ENCODE data around the gene RAB17. TPM values are rescaled to one million over a fixed set of nuclear protein-coding genes. Genes with fewer than 3 reads are reported as not detected.

The RAB17 gene
- total RNA-seq, 1 donor from 2014 or later, result 10.9 TPM

GRCh38 chr2:237581326-237581725, 9.2 kb downstream of the RAB17 start:
- DNase-seq (ENCODE audit: low read depth in 2 of 2), result no peak

- no peak for DNase-seq (ENCODE audit: low read depth in 2 of 2)
These were observed 12.3 kb downstream of the RAB17 start for GRCh38 chr2:237577956-237578870.

- DNase-seq (ENCODE audit: low read depth in 2 of 2), result no peak
These were observed 13.1 kb downstream of the RAB17 start for GRCh38 chr2:237577458-237577857.

- DNase-seq (ENCODE audit: low read depth in 2 of 2), result no peak
These were observed 13.6 kb downstream of the RAB17 start for GRCh38 chr2:237576974-237577373.

- no peak for DNase-seq (ENCODE audit: low read depth in 2 of 2)
These were observed 14.4 kb downstream of the RAB17 start for GRCh38 chr2:237575869-237576862.

- DNase-seq (ENCODE audit: low read depth in 2 of 2), result peak in 1 of 2 donors; percentile 41
These were observed 15.4 kb downstream of the RAB17 start for GRCh38 chr2:237574894-237575868.

GRCh38 chr2:237574467-237574866, 16.1 kb downstream of the RAB17 start:
- no peak for DNase-seq (ENCODE audit: low read depth in 2 of 2)

- no peak for DNase-seq (ENCODE audit: low read depth in 2 of 2)
These were observed 16.7 kb downstream of the RAB17 start for GRCh38 chr2:237573721-237574415.

GRCh38 chr2:237572742-237573101, 17.8 kb downstream of the RAB17 start:
- DNase-seq (ENCODE audit: low read depth in 2 of 2), result no peak

- peak; percentile 92 for DNase-seq (ENCODE audit: low read depth in 2 of 2)
These were observed 18.4 kb downstream of the RAB17 start for GRCh38 chr2:237572021-237572741.

- DNase-seq (ENCODE audit: low read depth in 2 of 2), result no peak
These were observed 19.0 kb downstream of the RAB17 start for GRCh38 chr2:237571551-237571950.

- no peak for DNase-seq (ENCODE audit: low read depth in 2 of 2)
These were observed 19.7 kb downstream of the RAB17 start for GRCh38 chr2:237570776-237571335.

GRCh38 chr2:237569896-237570295, 20.6 kb downstream of the RAB17 start:
- no peak for DNase-seq (ENCODE audit: low read depth in 2 of 2)

- no peak for DNase-seq (ENCODE audit: low read depth in 2 of 2)
These were observed 21.5 kb downstream of the RAB17 start for GRCh38 chr2:237569041-237569440.

- DNase-seq (ENCODE audit: low read depth in 2 of 2), result no peak
These were observed 22.3 kb downstream of the RAB17 start for GRCh38 chr2:237568121-237568660.

GRCh38 chr2:237567276-237568029, 23.1 kb downstream of the RAB17 start:
- DNase-seq (ENCODE audit: low read depth in 2 of 2), result no peak

GRCh38 chr2:237566401-237567235, 23.9 kb downstream of the RAB17 start, which contains the start of gene PRLH:
TSS of gene PRLH (plus strand) at chr2:237566574. CDS start at chr2:237566574, 0 bp downstream.
- DNase-seq (ENCODE audit: low read depth in 2 of 2), result no peak
